ENCODE data around the gene NLRC5.

NLRC5 gene

GRCh38 chr16:57023541-57024249 is 34.3 kb downstream of the NLRC5 start:
- DNase-seq (ENCODE audit: low read depth), result peak; percentile 82

- no peak for DNase-seq (ENCODE audit: low read depth)
Observed at GRCh38 chr16:57024894-57025680, 35.7 kb downstream of the NLRC5 start.

GRCh38 chr16:57025941-57026777 is 36.8 kb downstream of the NLRC5 start:
- no peak for DNase-seq (ENCODE audit: low read depth)

- no peak for DNase-seq (ENCODE audit: low read depth)
Observed at GRCh38 chr16:57026778-57027062, 37.4 kb downstream of the NLRC5 start.

- no peak for DNase-seq (ENCODE audit: low read depth)
Observed at GRCh38 chr16:57027067-57027466, 37.7 kb downstream of the NLRC5 start.

- DNase-seq (ENCODE audit: low read depth), result no peak
Observed at GRCh38 chr16:57028086-57028485, 38.7 kb downstream of the NLRC5 start.

GRCh38 chr16:57029161-57030160 is 40.1 kb downstream of the NLRC5 start:
- DNase-seq (ENCODE audit: low read depth), result no peak

- DNase-seq (ENCODE audit: low read depth), result no peak
Observed at GRCh38 chr16:57030346-57030902, 41.1 kb downstream of the NLRC5 start.

- no peak for DNase-seq (ENCODE audit: low read depth)
Observed at GRCh38 chr16:57031156-57031555, 41.8 kb downstream of the NLRC5 start.

- no peak for DNase-seq (ENCODE audit: low read depth)
Observed at GRCh38 chr16:57032346-57032745, 43.0 kb downstream of the NLRC5 start.

GRCh38 chr16:57032931-57033330 is 43.6 kb downstream of the NLRC5 start:
- no peak for DNase-seq (ENCODE audit: low read depth)

- no peak for DNase-seq (ENCODE audit: low read depth)
Observed at GRCh38 chr16:57036315-57036714, 47.0 kb downstream of the NLRC5 start.

- no peak for DNase-seq (ENCODE audit: low read depth)
Observed at GRCh38 chr16:57036945-57037344, 47.6 kb downstream of the NLRC5 start.

- DNase-seq (ENCODE audit: low read depth), result no peak
Observed at GRCh38 chr16:57038166-57038565, 48.8 kb downstream of the NLRC5 start.

GRCh38 chr16:57039148-57039812 is 49.9 kb downstream of the NLRC5 start:
- DNase-seq (ENCODE audit: low read depth), result no peak

GRCh38 chr16:57041182-57042156 is 52.1 kb downstream of the NLRC5 start:
- peak; percentile 78 for DNase-seq (ENCODE audit: low read depth)

- DNase-seq (ENCODE audit: low read depth), result peak; percentile 60
Observed at GRCh38 chr16:57042157-57043111, 53.1 kb downstream of the NLRC5 start.

GRCh38 chr16:57043248-57043647 is 53.9 kb downstream of the NLRC5 start:
- no peak for DNase-seq (ENCODE audit: low read depth)

Measured in T-helper 22 cell (primary cell).